ENCODE data around the gene PLSCR4.

Gene PLSCR4

GRCh38 chr3:146189519-146190173 lies 61.3 kb downstream of the PLSCR4 start:
- DNase-seq: no peak

GRCh38 chr3:146187334-146187950 lies 63.5 kb downstream of the PLSCR4 start:
- DNase-seq: no peak

GRCh38 chr3:146184241-146185015 lies 66.5 kb downstream of the PLSCR4 start:
- no peak for DNase-seq

GRCh38 chr3:146181216-146181615 lies 69.7 kb downstream of the PLSCR4 start:
- no peak for DNase-seq

GRCh38 chr3:146180376-146180775 lies 70.5 kb downstream of the PLSCR4 start:
- DNase-seq: no peak

- no peak for DNase-seq
Measured at GRCh38 chr3:146178006-146178689, 72.8 kb downstream of the PLSCR4 start.

- no peak for DNase-seq
Measured at GRCh38 chr3:146177519-146177918, 73.4 kb downstream of the PLSCR4 start.

- DNase-seq: no peak
Measured at GRCh38 chr3:146177072-146177471, 73.8 kb downstream of the PLSCR4 start.

GRCh38 chr3:146172586-146172985 lies 78.3 kb downstream of the PLSCR4 start:
- DNase-seq: no peak

GRCh38 chr3:146170591-146170990 lies 80.3 kb downstream of the PLSCR4 start:
- DNase-seq: no peak

GRCh38 chr3:146169891-146170290 lies 81.0 kb downstream of the PLSCR4 start:
- DNase-seq: no peak

- DNase-seq: no peak
Measured at GRCh38 chr3:146166826-146167225, 84.1 kb downstream of the PLSCR4 start.

GRCh38 chr3:146166415-146166821 lies 84.5 kb downstream of the PLSCR4 start:
- no peak for DNase-seq

GRCh38 chr3:146165877-146166276 lies 85.0 kb downstream of the PLSCR4 start:
- DNase-seq: no peak

GRCh38 chr3:146164971-146165769 lies 85.7 kb downstream of the PLSCR4 start:
- no peak for DNase-seq

- no peak for DNase-seq
Measured at GRCh38 chr3:146164506-146164905, 86.4 kb downstream of the PLSCR4 start.

- no peak for DNase-seq
Measured at GRCh38 chr3:146164071-146164470, 86.8 kb downstream of the PLSCR4 start.

GRCh38 chr3:146163584-146163983 lies 87.3 kb downstream of the PLSCR4 start:
- no peak for DNase-seq

GRCh38 chr3:146162561-146162960 lies 88.3 kb downstream of the PLSCR4 start:
- no peak for DNase-seq

GRCh38 chr3:146161663-146162002 lies 89.3 kb downstream of the PLSCR4 start:
- DNase-seq: no peak

- DNase-seq: no peak
Measured at GRCh38 chr3:146160964-146161662, 89.8 kb downstream of the PLSCR4 start, which contains the start of gene PLOD2. Gene PLOD2 (minus strand): TSS chr3:146161184. CDS start chr3:146160989, 195 bp downstream.

Data from activated CD4-positive, alpha-beta T cell treated with anti-CD3 and anti-CD28 coated beads, Interleukin-2, amount 50 U/mL, for 4 hours (primary cell).